Measurements from ENCODE around the gene CCDC60. TPM values are rescaled to one million over a fixed set of nuclear protein-coding genes. Genes with fewer than 3 reads are reported as not detected.

CCDC60 gene
- total and polyA plus RNA-seq, 2 of the 13 experiments (the other 11 are each of a cell fraction or from before 2014, with no cell fraction given), result not detected

GRCh38 chr12:119326341-119326740, 8.2 kb upstream of the CCDC60 start:
- Histone ChIP-seq H3K4me3 (replicated peaks in 1 of 3; ENCODE audit: insufficient read depth in 1 of 3, low read depth in 2 of 3, low read length in 3 of 3) (no peak overlapping the region), H3K36me3 (replicated peaks in 1 of 2; ENCODE audit: control insufficient read depth in 1 of 2, insufficient read depth in 2 of 2, low read length in 2 of 2) (no peaks in the 10 kb centered on the region), H2AFZ (ENCODE audit: low read length) (no peak overlapping the region), H3K27me3 (ENCODE audit: control insufficient read depth in 1 of 2, insufficient read depth in 2 of 2, low read length in 2 of 2) (no peaks in the 10 kb centered on the region; a peak in 1 of 5 replicates), H3K27ac (ENCODE audit: extremely low read length, insufficient read depth, low read length) (no peak overlapping the region), H3K9ac (ENCODE audit: insufficient read depth, low read depth, low read length) (no peak overlapping the region), H4K20me1 (ENCODE audit: insufficient read depth, low read length) (no peaks in the 10 kb centered on the region), H3K79me2 (ENCODE audit: insufficient read depth, low read length) (no peaks in the 10 kb centered on the region), H3K4me2 (ENCODE audit: low read depth, low read length) (no peak overlapping the region), H3K9me3 (ENCODE audit: low read length) (no peaks in the 10 kb centered on the region), H3K4me1 (ENCODE audit: insufficient read depth, low read length) (no peaks in the 10 kb centered on the region)
- intact Hi-C loops (cut with micrococcal nuclease; ENCODE audit: unreplicated experiment), result no loop called here
- DNase-seq (ENCODE audit: low spot score) (no peak), FAIRE-seq (no peak), ATAC-seq (no peak)
- in situ Hi-C loops (cut with HindIII; ENCODE audit: extremely low pct_ligation_motif_present, low pct_unique_long_range_greater_than_20kb), result no loop called here
- no TSS peak for BruUV-seq (replicated peaks)
- ChIA-PET POLR2A (no interaction called here), CTCF (ENCODE audit: low intra/inter-chr PET ratio, low total read pairs) (no interaction called here)
- TF ChIP-seq FOXA3 (CRISPR knock-in tag; IDR thresholded peaks at IDR 0.05), result no peak
- no peak for TF ChIP-seq KAT2B (IDR thresholded peaks at IDR 0.05; ENCODE audit: borderline replicate concordance, low read depth, low read length)
- no peak for TF ChIP-seq NFE2L1 (CRISPR knock-in tag; IDR thresholded peaks at IDR 0.05; ENCODE audit: borderline replicate concordance)
- TF ChIP-seq CERS6 (CRISPR knock-in tag; IDR thresholded peaks at IDR 0.05), result no peak
- TF ChIP-seq PHF20 (CRISPR knock-in tag; IDR thresholded peaks at IDR 0.05), result no peak
- TF ChIP-seq, protein P1, sequence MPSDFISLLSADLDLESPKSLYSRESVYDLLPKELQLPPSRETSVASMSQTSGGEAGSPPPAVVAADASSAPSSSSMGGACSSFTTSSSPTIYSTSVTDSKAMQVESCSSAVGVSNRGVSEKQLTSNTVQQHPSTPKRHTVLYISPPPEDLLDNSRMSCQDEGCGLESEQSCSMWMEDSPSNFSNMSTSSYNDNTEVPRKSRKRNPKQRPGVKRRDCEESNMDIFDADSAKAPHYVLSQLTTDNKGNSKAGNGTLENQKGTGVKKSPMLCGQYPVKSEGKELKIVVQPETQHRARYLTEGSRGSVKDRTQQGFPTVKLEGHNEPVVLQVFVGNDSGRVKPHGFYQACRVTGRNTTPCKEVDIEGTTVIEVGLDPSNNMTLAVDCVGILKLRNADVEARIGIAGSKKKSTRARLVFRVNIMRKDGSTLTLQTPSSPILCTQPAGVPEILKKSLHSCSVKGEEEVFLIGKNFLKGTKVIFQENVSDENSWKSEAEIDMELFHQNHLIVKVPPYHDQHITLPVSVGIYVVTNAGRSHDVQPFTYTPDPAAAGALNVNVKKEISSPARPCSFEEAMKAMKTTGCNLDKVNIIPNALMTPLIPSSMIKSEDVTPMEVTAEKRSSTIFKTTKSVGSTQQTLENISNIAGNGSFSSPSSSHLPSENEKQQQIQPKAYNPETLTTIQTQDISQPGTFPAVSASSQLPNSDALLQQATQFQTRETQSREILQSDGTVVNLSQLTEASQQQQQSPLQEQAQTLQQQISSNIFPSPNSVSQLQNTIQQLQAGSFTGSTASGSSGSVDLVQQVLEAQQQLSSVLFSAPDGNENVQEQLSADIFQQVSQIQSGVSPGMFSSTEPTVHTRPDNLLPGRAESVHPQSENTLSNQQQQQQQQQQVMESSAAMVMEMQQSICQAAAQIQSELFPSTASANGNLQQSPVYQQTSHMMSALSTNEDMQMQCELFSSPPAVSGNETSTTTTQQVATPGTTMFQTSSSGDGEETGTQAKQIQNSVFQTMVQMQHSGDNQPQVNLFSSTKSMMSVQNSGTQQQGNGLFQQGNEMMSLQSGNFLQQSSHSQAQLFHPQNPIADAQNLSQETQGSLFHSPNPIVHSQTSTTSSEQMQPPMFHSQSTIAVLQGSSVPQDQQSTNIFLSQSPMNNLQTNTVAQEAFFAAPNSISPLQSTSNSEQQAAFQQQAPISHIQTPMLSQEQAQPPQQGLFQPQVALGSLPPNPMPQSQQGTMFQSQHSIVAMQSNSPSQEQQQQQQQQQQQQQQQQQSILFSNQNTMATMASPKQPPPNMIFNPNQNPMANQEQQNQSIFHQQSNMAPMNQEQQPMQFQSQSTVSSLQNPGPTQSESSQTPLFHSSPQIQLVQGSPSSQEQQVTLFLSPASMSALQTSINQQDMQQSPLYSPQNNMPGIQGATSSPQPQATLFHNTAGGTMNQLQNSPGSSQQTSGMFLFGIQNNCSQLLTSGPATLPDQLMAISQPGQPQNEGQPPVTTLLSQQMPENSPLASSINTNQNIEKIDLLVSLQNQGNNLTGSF (CRISPR knock-in tag; IDR thresholded peaks at IDR 0.05), result no peak
- TF ChIP-seq, protein P2, sequence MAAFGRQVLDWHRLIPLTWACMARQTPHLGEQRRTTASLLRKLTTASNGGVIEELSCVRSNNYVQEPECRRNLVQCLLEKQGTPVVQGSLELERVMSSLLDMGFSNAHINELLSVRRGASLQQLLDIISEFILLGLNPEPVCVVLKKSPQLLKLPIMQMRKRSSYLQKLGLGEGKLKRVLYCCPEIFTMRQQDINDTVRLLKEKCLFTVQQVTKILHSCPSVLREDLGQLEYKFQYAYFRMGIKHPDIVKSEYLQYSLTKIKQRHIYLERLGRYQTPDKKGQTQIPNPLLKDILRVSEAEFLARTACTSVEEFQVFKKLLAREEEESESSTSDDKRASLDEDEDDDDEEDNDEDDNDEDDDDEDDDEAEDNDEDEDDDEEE (CRISPR knock-in tag; IDR thresholded peaks at IDR 0.05), result no peak
- no peak for TF ChIP-seq ZNF12 (CRISPR knock-in tag; IDR thresholded peaks at IDR 0.05)
- TF ChIP-seq, protein P3, sequence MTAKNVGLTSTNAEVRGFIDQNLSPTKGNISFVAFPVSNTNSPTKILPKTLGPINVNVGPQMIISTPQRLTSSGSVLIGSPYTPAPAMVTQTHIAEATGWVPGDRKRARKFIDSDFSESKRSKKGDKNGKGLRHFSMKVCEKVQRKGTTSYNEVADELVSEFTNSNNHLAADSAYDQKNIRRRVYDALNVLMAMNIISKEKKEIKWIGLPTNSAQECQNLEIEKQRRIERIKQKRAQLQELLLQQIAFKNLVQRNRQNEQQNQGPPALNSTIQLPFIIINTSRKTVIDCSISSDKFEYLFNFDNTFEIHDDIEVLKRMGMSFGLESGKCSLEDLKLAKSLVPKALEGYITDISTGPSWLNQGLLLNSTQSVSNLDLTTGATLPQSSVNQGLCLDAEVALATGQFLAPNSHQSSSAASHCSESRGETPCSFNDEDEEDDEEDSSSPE (CRISPR knock-in tag; IDR thresholded peaks at IDR 0.05), result no peak
- TF ChIP-seq MAF1 (CRISPR knock-in tag; IDR thresholded peaks at IDR 0.05; ENCODE audit: borderline replicate concordance), result no peak
- TF ChIP-seq SALL1 (CRISPR knock-in tag; IDR thresholded peaks at IDR 0.05), result no peak
- no peak for TF ChIP-seq SOX6 (IDR thresholded peaks at IDR 0.05)
- TF ChIP-seq SOX6 (CRISPR knock-in tag; IDR thresholded peaks at IDR 0.05), result no peak
- TF ChIP-seq NFRKB (IDR thresholded peaks at IDR 0.05), result no peak
- TF ChIP-seq FIP1L1 (IDR thresholded peaks at IDR 0.05; ENCODE audit: borderline replicate concordance, insufficient read depth, low read depth, low read length), result no peak
- no peak for TF ChIP-seq SRSF9 (IDR thresholded peaks at IDR 0.05; ENCODE audit: borderline replicate concordance, insufficient read depth, low read depth, low read length, poor library complexity, severe bottlenecking)
